Breast epithelium (tissue), 3 donors: ENCODE measurements around the gene GHRL.

Experiments
- CTCF ChIP-seq, 3 donors: fragments of 450-650 bp; IDR thresholded peaks; one replicate each; pipeline ENCODE4 v1.5.1; 2016 to 2017; ENCODE audit warnings: antibody characterized with exemption in 3 of 3, mild to moderate bottlenecking in 3 of 3, moderate library complexity in 3 of 3
- POLR2A ChIP-seq: fragments of 450-650 bp; IDR thresholded peaks from one replicate; pipeline ENCODE4 v1.6.1; 2016; ENCODE audit warnings: antibody characterized with exemption, mild to moderate bottlenecking, moderate library complexity
- POLR2AphosphoS5 ChIP-seq, 3 donors: sonication (generic); formaldehyde crosslinking; IDR thresholded peaks; one replicate each; pipeline ENCODE4 v1.6.1; 2017; ENCODE audit warnings: antibody characterized with exemption in 3 of 3

DNA sequence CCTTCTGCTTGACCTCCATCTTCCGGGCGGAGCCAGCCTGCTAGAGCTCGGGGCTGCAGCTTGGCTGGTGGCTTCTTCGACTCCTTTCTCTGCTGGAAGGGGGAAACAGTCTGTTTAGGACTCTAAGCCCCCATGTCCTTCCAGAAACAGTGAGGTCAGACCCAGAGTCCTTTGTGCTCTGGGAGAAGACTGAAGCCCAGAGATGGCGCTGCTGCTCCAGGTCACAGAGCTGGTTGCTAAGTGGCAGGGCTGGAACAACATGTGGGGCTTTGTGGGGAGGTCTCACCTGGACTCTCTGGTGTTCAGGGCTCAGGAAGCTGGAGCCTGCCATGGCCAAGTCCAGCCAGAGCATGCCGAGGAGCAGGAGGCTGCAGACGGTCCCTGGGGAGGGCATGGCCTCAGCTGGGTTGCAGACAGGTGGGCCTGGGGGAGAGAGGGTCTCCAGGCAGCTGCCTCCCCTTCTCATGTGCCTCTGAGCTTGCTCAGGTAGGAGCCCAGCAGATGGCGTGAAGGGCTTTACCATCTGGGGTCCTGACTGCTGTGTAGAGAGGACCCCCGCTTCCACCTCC lies 2.9 kb downstream of the GHRL start:
- no peak for TF ChIP-seq CTCF (IDR thresholded peaks at IDR 0.05)
- no peak for TF ChIP-seq POLR2A
- no peak for TF ChIP-seq POLR2AphosphoS5 (IDR thresholded peaks at IDR 0.05)
